GM12878 (cell line): ENCODE measurements around the gene ADARB1. TPM values are rescaled to one million over a fixed set of nuclear protein-coding genes. Genes with fewer than 3 reads are reported as not detected.
A peak's percentile ranks its signal among the peaks of the same experiment; 100 is the strongest.

Experiments used
- ATAC-seq: fragments of 200-7000 bp; cut with Tn5 transposase; 3 replicates; pipeline ENCODE4 v1.9.1; 2020; ENCODE audit warnings: mild to moderate bottlenecking, moderate library complexity
- BruUV-seq: library from RNA; stranded (reverse); fragments of 400-500 nt; replicated peaks from 2 replicates; lab custom pipeline; 2021; lab: Mats Ljungman, UMichigan
- CTCF ChIA-PET: fragments of 300-600 bp; sonication (Branson Sonifier 250); formaldehyde crosslinking; extraction: SDS; loops from one replicate; lab custom pipeline; 2021; ENCODE audit warnings: inconsistent platforms; lab: Yijun Ruan, JAX
- POLR2A ChIA-PET: fragments of 350-600 bp; formaldehyde crosslinking; extraction: SDS; loops from one replicate; lab custom pipeline; 2021; ENCODE audit warnings: inconsistent platforms; lab: Charles Lee
- RAD21 ChIA-PET: fragments of 300-600 bp; sonication (Branson Sonifier 250); formaldehyde crosslinking; loops from one replicate; lab custom pipeline; 2023; ENCODE audit warnings: antibody characterized with exemption; ENCODE audit not compliant: unreplicated experiment; lab: Charles Lee
- SMC1A ChIA-PET: fragments of 300-600 bp; sonication (Branson Sonifier 250); formaldehyde crosslinking; loops from one replicate; lab custom pipeline; 2023; ENCODE audit not compliant: unreplicated experiment, uncharacterized antibody; lab: Charles Lee
- DNase-seq: peaks from one replicate; pipeline ENCODE4 v3.0.0-alpha.2; 2011; ENCODE audit warnings: low read depth, low spot score
- FAIRE-seq: peaks from 3 replicates; lab custom pipeline; 2011; peaks lifted over from hg19 to GRCh38; lab: Jason Lieb, UNC
- H2AFZ ChIP-seq: 2 replicates; pipeline ENCODE4 v1.6.0; 2011; ENCODE audit warnings: low read depth, low read length, control low read depth; ENCODE audit not compliant: control insufficient read depth
- H3K27ac ChIP-seq: 2 replicates; pipeline ENCODE4 v1.5.1; 2011; ENCODE audit warnings: control low read depth; ENCODE audit not compliant: control insufficient read depth, insufficient read depth
- H3K27me3 ChIP-seq, 2 experiments: replicated peaks in 1 of 2; 2 replicates each; pipeline versions ENCODE4 v1.6.0 to v1.6.1; 2011; ENCODE audit warnings: low read length in 1 of 2; ENCODE audit not compliant: control insufficient read depth in 2 of 2, insufficient read depth in 2 of 2
- H3K36me3 ChIP-seq, 2 experiments: 2 replicates each; pipeline ENCODE4 v1.5.1; 2011; ENCODE audit warnings: low read length in 1 of 2; ENCODE audit not compliant: control insufficient read depth in 2 of 2, insufficient read depth in 2 of 2
- H3K4me1 ChIP-seq: 2 replicates; pipeline ENCODE4 v1.6.1; 2011; ENCODE audit warnings: mild to moderate bottlenecking, low read length, moderate library complexity, mixed read lengths; ENCODE audit not compliant: control insufficient read depth, insufficient read depth
- H3K4me2 ChIP-seq: 2 replicates; pipeline ENCODE4 v1.6.0; 2011; ENCODE audit warnings: control low read depth; ENCODE audit not compliant: control insufficient read depth, insufficient read depth
- H3K4me3 ChIP-seq: fragments of 200-600 bp; sonication (generic); 2 replicates; pipeline ENCODE4 v1.5.1; 2016
- H3K79me2 ChIP-seq: 2 replicates; pipeline ENCODE4 v1.6.0; 2011; ENCODE audit warnings: low read length; ENCODE audit not compliant: control insufficient read depth, insufficient read depth
- H3K9ac ChIP-seq: 2 replicates; pipeline ENCODE4 v1.8.0; 2011; ENCODE audit warnings: low read length, control low read depth, mixed read lengths; ENCODE audit not compliant: control insufficient read depth, insufficient read depth
- H3K9me3 ChIP-seq: replicated peaks from 3 replicates; pipeline ENCODE4 v1.5.1; 2011; ENCODE audit warnings: mild to moderate bottlenecking, low read length; ENCODE audit not compliant: control insufficient read depth, insufficient read depth
- H4K20me1 ChIP-seq: 2 replicates; pipeline ENCODE4 v1.6.0; 2011; ENCODE audit not compliant: control insufficient read depth, insufficient read depth
- BHLHE40 ChIP-seq, 2 experiments: fragments of 450-650 bp in 1 of 2; IDR thresholded peaks; 2 replicates each; pipeline ENCODE4 v1.6.1; 2011 to 2017; ENCODE audit warnings: low read depth in 2 of 2, borderline replicate concordance in 1 of 2, improper control_type of control experiment in 1 of 2, low read length in 1 of 2, mild to moderate bottlenecking in 1 of 2
- CTCF ChIP-seq, 3 experiments: IDR thresholded peaks in 2 of 3; conservative IDR thresholded peaks in 1 of 3; 2 replicates each; pipeline ENCODE4 v1.5.1; 2011; ENCODE audit warnings: low read depth in 3 of 3, low read length in 3 of 3, mild to moderate bottlenecking in 3 of 3, control low read depth in 2 of 3, moderate library complexity in 2 of 3, inconsistent platforms in 1 of 3, mixed read lengths in 1 of 3; ENCODE audit not compliant: control insufficient read depth in 2 of 3, insufficient read depth in 1 of 3; ENCODE audit errors: extremely low read depth in 1 of 3
- EED ChIP-seq: sonication (generic); IDR thresholded peaks from 2 replicates; pipeline ENCODE4 v1.6.1; 2016; ENCODE audit warnings: antibody characterized with exemption, low read depth
- EGR1 ChIP-seq, 2 experiments: IDR thresholded peaks; 1 replicate in 1 of 2; 2 replicates in 1 of 2; pipeline ENCODE4 v1.6.1; 2011 to 2012; ENCODE audit warnings: low read depth in 2 of 2, low read length in 2 of 2, borderline replicate concordance in 1 of 2, mild to moderate bottlenecking in 1 of 2, moderate library complexity in 1 of 2
- GABPA ChIP-seq: IDR thresholded peaks from 2 replicates; pipeline ENCODE4 v1.6.1; 2014; ENCODE audit warnings: antibody characterized with exemption, low read depth, mild to moderate bottlenecking, inconsistent platforms
- GATAD2B ChIP-seq: fragments of 450-650 bp; conservative IDR thresholded peaks from 2 replicates; pipeline ENCODE4 v1.6.1; 2017; ENCODE audit warnings: low read depth, mild to moderate bottlenecking, moderate library complexity
- JUNB ChIP-seq: IDR thresholded peaks from 2 replicates; pipeline ENCODE4 v1.6.1; 2016; ENCODE audit warnings: antibody characterized with exemption, mild to moderate bottlenecking
- NBN ChIP-seq: fragments of 450-650 bp; IDR thresholded peaks from 2 replicates; pipeline ENCODE4 v1.6.1; 2016
- SKIL ChIP-seq: fragments of 450-650 bp; IDR thresholded peaks from 2 replicates; pipeline ENCODE4 v1.6.1; 2017; ENCODE audit warnings: mild to moderate bottlenecking, low read depth, inconsistent platforms; ENCODE audit not compliant: poor library complexity, severe bottlenecking
- SUPT20H ChIP-seq: IDR thresholded peaks from 2 replicates; pipeline ENCODE4 v1.6.1; 2011; ENCODE audit warnings: low read depth, mild to moderate bottlenecking, low read length, moderate library complexity, borderline replicate concordance; ENCODE audit not compliant: control insufficient read depth
- SUZ12 ChIP-seq: fragments of 200-600 bp; sonication (generic); IDR thresholded peaks from one replicate; pipeline ENCODE4 v1.6.1; 2018; ENCODE audit warnings: antibody characterized with exemption, mild to moderate bottlenecking; ENCODE audit not compliant: unreplicated experiment
- TCF7 ChIP-seq: IDR thresholded peaks from 2 replicates; pipeline ENCODE4 v1.6.1; 2014; ENCODE audit warnings: antibody characterized with exemption, borderline replicate concordance
- ZSCAN29 ChIP-seq: fragments of 450-650 bp; IDR thresholded peaks from 2 replicates; pipeline ENCODE4 v1.6.1; 2017; ENCODE audit warnings: mild to moderate bottlenecking, moderate library complexity
- ZZZ3 ChIP-seq: IDR thresholded peaks from 2 replicates; pipeline ENCODE4 v1.6.1; 2011; ENCODE audit warnings: low read depth; ENCODE audit not compliant: control insufficient read depth, insufficient read length
- WGBS: methylation state at CpG from one replicate; pipeline ENCODE4 v1.1.6; 2016; ENCODE audit warnings: low lambda C conversion rate; ENCODE audit not compliant: insufficient replicate concordance, insufficient coverage; ENCODE audit errors: missing lambda C conversion rate; 5-methylcytosine and 5-hydroxymethylcytosine counted together
- in situ Hi-C: fragments of 300-500 bp; cut with MboI; formaldehyde crosslinking; loops from 9 replicates; pipeline ENCODE4 v1.14.3; 2018; ENCODE audit warnings: mixed read lengths
- intact Hi-C: fragments of 100-400 bp; cut with micrococcal nuclease; formaldehyde crosslinking; loops from one replicate; pipeline ENCODE4 v1.14.2; 2022; ENCODE audit not compliant: unreplicated experiment
- polyA plus RNA-seq, 11 experiments: library from polyadenylated mRNA; depleted of rRNA in 4 of 11; unstranded in 6 of 11; stranded (reverse) in 5 of 11; fragments of >200 nt; fragmentation: Nextera tagmentation in 4 of 11; fragmentation: Illumina TruSeq in 1 of 11; extraction: Ambion mirVana in 4 of 11; extraction: Trizol in 1 of 11; gene quantifications; 1 replicate in 1 of 11; 2 replicates in 10 of 11; pipeline versions ENCODE4 v1.2.1 to v1.2.3, GENCODE V29; 2011 to 2016; ENCODE audit warnings: inconsistent platforms in 2 of 11, missing spikeins in 2 of 11, low read depth in 1 of 11
- total RNA-seq, 4 experiments: library from RNA; depleted of rRNA in 3 of 4; stranded (reverse); fragments of >200 nt in 3 of 4; fragmentation: Illumina TruSeq in 1 of 4; extraction: Trizol in 1 of 4; gene quantifications; 2 replicates each; pipeline versions ENCODE4 v1.2.1 to v1.2.3, GENCODE V29; 2013 to 2021

Gene ADARB1
- total and polyA plus RNA-seq, 10 of the 15 experiments (the other 5 are each of a cell fraction or from before 2014, with no cell fraction given): 5.7 to 61.7 (median 25.3) TPM

GRCh38 chr21:45124596-45124995 lies 50.2 kb downstream of the ADARB1 start (continued):
- no peak for TF ChIP-seq SUZ12
- TF ChIP-seq SKIL: no peak
- peak; percentile 85 for TF ChIP-seq NBN
- no peak for TF ChIP-seq TCF7
- no peak for TF ChIP-seq GABPA
- no peak for TF ChIP-seq SUPT20H
- TF ChIP-seq ZSCAN29: no peak
- TF ChIP-seq JUNB: no peak
- TF ChIP-seq GATAD2B: no peak
- peak in 1 of 2 experiments; percentile 36; a peak in 1 of 4 replicates for TF ChIP-seq BHLHE40 (IDR thresholded peaks at IDR 0.05; ENCODE audit: borderline replicate concordance in 1 of 2, low read depth in 2 of 2, low read length in 1 of 2)

- intact Hi-C loops (loop anchor here (2.0 kb wide), 1 partner anchor 15 kb away; no protein-coding TSS in a partner anchor), in situ Hi-C loops (loop anchor here (5.0 kb wide), 1 partner anchor 178 kb away; no protein-coding TSS in a partner anchor)
- Histone ChIP-seq H3K9ac (no peak overlapping the region), H3K9me3 (no peaks in the 10 kb centered on the region), H3K36me3 (no peaks in the 10 kb centered on the region), H4K20me1 (no peaks in the 10 kb centered on the region), H3K79me2 (no peaks in the 10 kb centered on the region), H3K4me1 (peaks cover 18% of the 10 kb centered on the region), H3K4me2 (no peak overlapping the region), H2AFZ (no peak overlapping the region), H3K27me3 (no peaks in the 10 kb centered on the region; a peak in 1 of 4 replicates), H3K4me3 (no peak overlapping the region), H3K27ac (no peak overlapping the region)
- ChIA-PET POLR2A (interaction anchor here (0.7 to 2.2 kb wide), 8 partner anchors 13 to 49 kb away, joined by 3 to 10 read pairs (median 4); no protein-coding TSS in a partner anchor), CTCF (interaction anchor here (0.6 to 15.4 kb wide), 13 partner anchors 11 to 308 kb away, joined by 3 to 626 read pairs (median 6); partner anchors contain the start of gene SUMO3), SMC1A (interaction anchor here (0.7 to 9.3 kb wide), 15 partner anchors 11 to 250 kb away, joined by 3 to 560 read pairs (median 9); partner anchors contain the start of gene SLX9), RAD21 (interaction anchor here (1.1 to 8.1 kb wide), 12 partner anchors 11 to 324 kb away, joined by 3 to 204 read pairs (median 18); partner anchors contain the start of genes PTTG1IP and UBE2G2)
- DNase-seq: no peak
- 0 out of 6 replicates have a peak, but pooled peaks of 1 of the 3 experiments have one; percentile 4 for TF ChIP-seq CTCF (IDR thresholded peaks at IDR 0.05 in 2 of 3, conservative IDR thresholded peaks at IDR 0.05 in 1 of 3; ENCODE audit: control insufficient read depth in 2 of 3, extremely low read depth in 1 of 3, insufficient read depth in 1 of 3, low read depth in 3 of 3, low read length in 3 of 3)
- TF ChIP-seq ZZZ3: no peak
- no peak for TF ChIP-seq EGR1 (IDR thresholded peaks at IDR 0.05; ENCODE audit: borderline replicate concordance in 1 of 2, low read depth in 2 of 2, low read length in 2 of 2)
- peak; percentile 36 for TF ChIP-seq EED
- peak; percentile 42 for ATAC-seq
- 24% methylated on average over 4 of the region's 4 CpGs for WGBS
- no peak for FAIRE-seq
- BruUV-seq: no TSS peak
Observed at GRCh38 chr21:45125357-45125756, 51.0 kb downstream of the ADARB1 start.
